HEK293 (cell line): ENCODE measurements around the gene MTLN.

ENCODE experiments used
- CTCF ChIA-PET: fragments of 350-600 bp; formaldehyde crosslinking; extraction: SDS; loops from one replicate; lab custom pipeline; 2021; ENCODE audit warnings: antibody characterized with exemption; lab: Yijun Ruan, JAX
- POLR2A ChIA-PET: fragments of 300-600 bp; formaldehyde crosslinking; extraction: SDS; loops from one replicate; lab custom pipeline; 2020; ENCODE audit warnings: antibody characterized with exemption, inconsistent platforms; lab: Yijun Ruan, JAX
- H3K27ac ChIP-seq: fragments of 200-500 bp; sonication (Bioruptor generic); 2 replicates; pipeline ENCODE4 v1.5.1; 2014; ENCODE audit warnings: low read depth, low read length, control low read depth, inconsistent platforms; ENCODE audit errors: extremely low read depth
- H3K36me3 ChIP-seq, 2 experiments: fragments of 200-500 bp in 1 of 2; sonication (Bioruptor generic) in 1 of 2; 1 replicate in 1 of 2; 2 replicates in 1 of 2; pipeline ENCODE4 v1.5.1; 2014 to 2017; ENCODE audit warnings: inconsistent platforms in 2 of 2, low read length in 2 of 2; ENCODE audit not compliant: control insufficient read depth in 2 of 2, insufficient read depth in 1 of 2
- H3K4me1 ChIP-seq: fragments of 200-500 bp; sonication (Bioruptor generic); 2 replicates; pipeline ENCODE4 v1.5.1; 2014; ENCODE audit warnings: mild to moderate bottlenecking, low read length, inconsistent platforms; ENCODE audit not compliant: control insufficient read depth, insufficient read depth
- H3K4me3 ChIP-seq: 2 replicates; pipeline ENCODE4 v1.5.1; 2011; ENCODE audit warnings: low read depth, mild to moderate bottlenecking, control low read depth, low read length, moderate library complexity
- H3K9me3 ChIP-seq: fragments of 200-500 bp; sonication (Bioruptor generic); 2 replicates; pipeline ENCODE4 v1.5.1; 2014; ENCODE audit warnings: low read depth, low read length, inconsistent platforms; ENCODE audit not compliant: control insufficient read depth, insufficient read depth
- GLI2 ChIP-seq: fragments of 450-650 bp; formaldehyde crosslinking; IDR thresholded peaks from 2 replicates; pipeline ENCODE4; 2017; ENCODE audit warnings: missing biosample characterization, missing genetic modification characterization, low read depth, borderline replicate concordance
- KLF8 ChIP-seq: fragments of 450-650 bp; formaldehyde crosslinking; IDR thresholded peaks from 2 replicates; pipeline ENCODE4 v1.5.1; 2016; ENCODE audit warnings: missing biosample characterization, missing genetic modification characterization
- OSR2 ChIP-seq: fragments of 450-650 bp; formaldehyde crosslinking; IDR thresholded peaks from 2 replicates; pipeline ENCODE4 v1.5.1; 2016; ENCODE audit warnings: missing biosample characterization, missing genetic modification characterization
- SCRT1 ChIP-seq: fragments of 450-650 bp; formaldehyde crosslinking; IDR thresholded peaks from 2 replicates; pipeline ENCODE4 v1.5.1; 2016; ENCODE audit warnings: missing biosample characterization, missing genetic modification characterization, borderline replicate concordance
- SP3 ChIP-seq: fragments of 450-650 bp; formaldehyde crosslinking; IDR thresholded peaks from 2 replicates; pipeline ENCODE4 v1.5.1; 2016; ENCODE audit warnings: missing biosample characterization, missing genetic modification characterization
- YY1 ChIP-seq: fragments of 450-650 bp; formaldehyde crosslinking; IDR thresholded peaks from 2 replicates; pipeline ENCODE4 v1.5.1; 2018; ENCODE audit warnings: missing biosample characterization, missing genetic modification characterization
- ZBTB20 ChIP-seq: fragments of 450-650 bp; formaldehyde crosslinking; IDR thresholded peaks from 2 replicates; pipeline ENCODE4 v1.5.1; 2016; ENCODE audit warnings: missing biosample characterization, missing genetic modification characterization
- ZFP41 ChIP-seq: fragments of 450-650 bp; formaldehyde crosslinking; IDR thresholded peaks from 2 replicates; pipeline ENCODE4 v1.5.1; 2016; ENCODE audit warnings: missing biosample characterization, missing genetic modification characterization, borderline replicate concordance
- ZNF121 ChIP-seq: fragments of 450-650 bp; formaldehyde crosslinking; IDR thresholded peaks from 2 replicates; pipeline ENCODE4 v1.5.1; 2016; ENCODE audit warnings: missing biosample characterization, missing genetic modification characterization
- ZNF133 ChIP-seq: fragments of 450-650 bp; formaldehyde crosslinking; IDR thresholded peaks from 2 replicates; pipeline ENCODE4 v1.5.1; 2016; ENCODE audit warnings: missing biosample characterization, missing genetic modification characterization
- ZNF146 ChIP-seq: fragments of 450-650 bp; formaldehyde crosslinking; IDR thresholded peaks from 2 replicates; pipeline ENCODE4 v1.5.1; 2016; ENCODE audit warnings: missing biosample characterization, missing genetic modification characterization
- ZNF155 ChIP-seq: fragments of 450-650 bp; formaldehyde crosslinking; IDR thresholded peaks from 2 replicates; pipeline ENCODE4 v1.5.1; 2016; ENCODE audit warnings: missing biosample characterization, missing genetic modification characterization
- ZNF175 ChIP-seq: fragments of 450-650 bp; formaldehyde crosslinking; IDR thresholded peaks from 2 replicates; pipeline ENCODE4 v1.5.1; 2016; ENCODE audit warnings: missing biosample characterization, missing genetic modification characterization
- ZNF184 ChIP-seq: fragments of 450-650 bp; IDR thresholded peaks from 2 replicates; pipeline ENCODE4 v1.5.1; 2018; ENCODE audit warnings: missing biosample characterization, mild to moderate bottlenecking, missing genetic modification characterization
- ZNF2 ChIP-seq: fragments of 450-650 bp; formaldehyde crosslinking; IDR thresholded peaks from 2 replicates; pipeline ENCODE4 v1.5.1; 2016; ENCODE audit warnings: missing biosample characterization, missing genetic modification characterization
- ZNF24 ChIP-seq: fragments of 450-650 bp; formaldehyde crosslinking; IDR thresholded peaks from 2 replicates; pipeline ENCODE4 v1.5.1; 2016; ENCODE audit warnings: missing biosample characterization, missing genetic modification characterization
- ZNF266 ChIP-seq: fragments of 450-650 bp; formaldehyde crosslinking; IDR thresholded peaks from 2 replicates; pipeline ENCODE4 v1.5.1; 2016; ENCODE audit warnings: missing biosample characterization, missing genetic modification characterization, low read depth
- ZNF341 ChIP-seq: fragments of 450-650 bp; formaldehyde crosslinking; IDR thresholded peaks from 2 replicates; pipeline ENCODE4; 2016; ENCODE audit warnings: low read depth, missing biosample characterization, missing genetic modification characterization
- ZNF37A ChIP-seq: fragments of 450-650 bp; IDR thresholded peaks from 2 replicates; pipeline ENCODE4 v1.5.1; 2018; ENCODE audit warnings: missing biosample characterization, missing genetic modification characterization
- ZNF416 ChIP-seq: fragments of 450-650 bp; formaldehyde crosslinking; IDR thresholded peaks from 2 replicates; pipeline ENCODE4 v1.5.1; 2016; ENCODE audit warnings: missing biosample characterization, missing genetic modification characterization
- ZNF510 ChIP-seq: fragments of 450-650 bp; formaldehyde crosslinking; IDR thresholded peaks from 2 replicates; pipeline ENCODE4 v1.5.1; 2018; ENCODE audit warnings: mild to moderate bottlenecking, missing genetic modification characterization, missing biosample characterization; ENCODE audit not compliant: insufficient replicate concordance
- ZNF555 ChIP-seq: fragments of 450-650 bp; formaldehyde crosslinking; conservative IDR thresholded peaks from 2 replicates; pipeline ENCODE4 v1.5.1; 2017; ENCODE audit warnings: missing biosample characterization, mild to moderate bottlenecking, missing genetic modification characterization, inconsistent platforms
- ZNF585B ChIP-seq: fragments of 450-650 bp; formaldehyde crosslinking; IDR thresholded peaks from 2 replicates; pipeline ENCODE4 v1.5.1; 2016; ENCODE audit warnings: missing biosample characterization, missing genetic modification characterization
- ZNF621 ChIP-seq: fragments of 450-650 bp; formaldehyde crosslinking; IDR thresholded peaks from 2 replicates; pipeline ENCODE4 v1.5.1; 2017; ENCODE audit warnings: missing biosample characterization, missing genetic modification characterization
- ZNF624 ChIP-seq: fragments of 450-650 bp; formaldehyde crosslinking; IDR thresholded peaks from 2 replicates; pipeline ENCODE4 v1.5.1; 2017; ENCODE audit warnings: missing biosample characterization, missing genetic modification characterization
- ZNF658 ChIP-seq: fragments of 450-650 bp; formaldehyde crosslinking; IDR thresholded peaks from 2 replicates; pipeline ENCODE4; 2016; ENCODE audit warnings: missing biosample characterization, missing genetic modification characterization
- ZNF76 ChIP-seq: fragments of 450-650 bp; formaldehyde crosslinking; IDR thresholded peaks from 2 replicates; pipeline ENCODE4; 2016; ENCODE audit warnings: low read depth, missing biosample characterization, missing genetic modification characterization, borderline replicate concordance
- ZNF776 ChIP-seq: fragments of 450-650 bp; formaldehyde crosslinking; IDR thresholded peaks from 2 replicates; pipeline ENCODE4 v1.5.0; 2017; ENCODE audit warnings: missing biosample characterization, missing genetic modification characterization, borderline replicate concordance
- ZNF777 ChIP-seq: fragments of 450-650 bp; formaldehyde crosslinking; IDR thresholded peaks from 2 replicates; pipeline ENCODE4 v1.5.1; 2017; ENCODE audit warnings: missing biosample characterization, missing genetic modification characterization, borderline replicate concordance
- TF ChIP-seq, protein P1 (sequence below): fragments of 450-650 bp; formaldehyde crosslinking; IDR thresholded peaks from 2 replicates; pipeline ENCODE4 v1.5.1; 2017; ENCODE audit warnings: missing biosample characterization, missing genetic modification characterization
- TF ChIP-seq, protein P2 (sequence below): fragments of 450-650 bp; formaldehyde crosslinking; IDR thresholded peaks from 2 replicates; pipeline ENCODE4 v1.5.1; 2016; ENCODE audit warnings: missing biosample characterization, missing genetic modification characterization
- TF ChIP-seq, protein P3 (sequence below): fragments of 450-650 bp; formaldehyde crosslinking; IDR thresholded peaks from 2 replicates; pipeline ENCODE4 v1.5.1; 2017; ENCODE audit warnings: missing biosample characterization, mild to moderate bottlenecking, missing genetic modification characterization, moderate library complexity
- TF ChIP-seq, protein P4 (sequence below): fragments of 450-650 bp; formaldehyde crosslinking; optimal IDR thresholded peaks from 2 replicates; pipeline ENCODE3; 2016; ENCODE audit warnings: missing biosample characterization, mild to moderate bottlenecking, missing genetic modification characterization
- TF ChIP-seq, protein P5 (sequence below): fragments of 450-650 bp; formaldehyde crosslinking; IDR thresholded peaks from 2 replicates; pipeline ENCODE4 v1.5.1; 2017; ENCODE audit warnings: missing biosample characterization, missing genetic modification characterization

The MTLN gene

DNA sequence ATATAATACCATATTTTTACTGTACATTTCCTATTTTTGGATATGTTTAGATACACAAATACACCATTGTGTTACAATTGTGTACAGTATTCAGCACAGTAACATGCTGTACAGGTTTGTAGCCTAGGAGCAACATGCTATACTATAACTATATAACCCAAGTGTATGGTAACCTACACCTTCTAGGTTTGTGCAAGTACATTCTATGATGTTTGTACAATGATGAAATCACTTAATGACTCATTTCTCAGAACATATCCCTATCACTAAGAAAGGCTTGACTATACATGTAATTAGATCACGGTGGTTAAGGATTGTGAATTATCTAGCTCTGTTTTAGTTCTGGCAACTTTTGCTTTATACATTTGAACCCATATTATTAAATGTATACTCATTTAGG lies 38.8 kb downstream of the MTLN start:
- Histone ChIP-seq H3K36me3 (no peaks in the 10 kb centered on the region), H3K9me3 (no peaks in the 10 kb centered on the region), H3K4me1 (no peaks in the 10 kb centered on the region), H3K4me3 (no peak overlapping the region), H3K27ac (no peak overlapping the region)
- ChIA-PET POLR2A (no interaction called here), CTCF (interaction anchor here (1.0 kb wide), 1 partner anchor 17 kb away, joined by 4 read pairs; no protein-coding TSS in a partner anchor)
- TF ChIP-seq ZNF585B (tag by site-specific recombination) (no peak), ZNF777 (no peak), SP3 (0 out of 2 replicates have a peak, but pooled peaks have one; percentile 12), YY1 (tag by site-specific recombination) (no peak), ZNF266 (tag by site-specific recombination) (no peak), ZNF76 (tag by site-specific recombination) (no peak), ZNF133 (tag by site-specific recombination) (no peak), ZNF341 (tag by site-specific recombination) (no peak), ZNF24 (tag by site-specific recombination) (0 out of 2 replicates have a peak, but pooled peaks have one; percentile 13), ZNF146 (tag by site-specific recombination) (no peak), ZNF621 (no peak), ZNF510 (tag by site-specific recombination) (no peak), KLF8 (tag by site-specific recombination) (0 out of 2 replicates have a peak, but pooled peaks have one; percentile 20), ZNF416 (no peak), ZNF555 (tag by site-specific recombination) (no peak), SCRT1 (tag by site-specific recombination) (no peak), ZNF2 (tag by site-specific recombination) (no peak), ZNF658 (no peak), ZNF184 (no peak), ZNF776 (tag by site-specific recombination) (no peak), ZNF121 (tag by site-specific recombination) (no peak), ZNF175 (no peak), ZFP41 (tag by site-specific recombination) (no peak), ZNF37A (tag by site-specific recombination) (no peak), ZBTB20 (tag by site-specific recombination) (no peak), ZNF155 (tag by site-specific recombination) (no peak), GLI2 (tag by site-specific recombination) (no peak), OSR2 (tag by site-specific recombination) (no peak), ZNF624 (no peak)
- TF ChIP-seq, protein P1, sequence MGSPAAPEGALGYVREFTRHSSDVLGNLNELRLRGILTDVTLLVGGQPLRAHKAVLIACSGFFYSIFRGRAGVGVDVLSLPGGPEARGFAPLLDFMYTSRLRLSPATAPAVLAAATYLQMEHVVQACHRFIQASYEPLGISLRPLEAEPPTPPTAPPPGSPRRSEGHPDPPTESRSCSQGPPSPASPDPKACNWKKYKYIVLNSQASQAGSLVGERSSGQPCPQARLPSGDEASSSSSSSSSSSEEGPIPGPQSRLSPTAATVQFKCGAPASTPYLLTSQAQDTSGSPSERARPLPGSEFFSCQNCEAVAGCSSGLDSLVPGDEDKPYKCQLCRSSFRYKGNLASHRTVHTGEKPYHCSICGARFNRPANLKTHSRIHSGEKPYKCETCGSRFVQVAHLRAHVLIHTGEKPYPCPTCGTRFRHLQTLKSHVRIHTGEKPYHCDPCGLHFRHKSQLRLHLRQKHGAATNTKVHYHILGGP (tag by site-specific recombination): 0 out of 2 replicates have a peak, but pooled peaks have one; percentile 42
- TF ChIP-seq, protein P2, sequence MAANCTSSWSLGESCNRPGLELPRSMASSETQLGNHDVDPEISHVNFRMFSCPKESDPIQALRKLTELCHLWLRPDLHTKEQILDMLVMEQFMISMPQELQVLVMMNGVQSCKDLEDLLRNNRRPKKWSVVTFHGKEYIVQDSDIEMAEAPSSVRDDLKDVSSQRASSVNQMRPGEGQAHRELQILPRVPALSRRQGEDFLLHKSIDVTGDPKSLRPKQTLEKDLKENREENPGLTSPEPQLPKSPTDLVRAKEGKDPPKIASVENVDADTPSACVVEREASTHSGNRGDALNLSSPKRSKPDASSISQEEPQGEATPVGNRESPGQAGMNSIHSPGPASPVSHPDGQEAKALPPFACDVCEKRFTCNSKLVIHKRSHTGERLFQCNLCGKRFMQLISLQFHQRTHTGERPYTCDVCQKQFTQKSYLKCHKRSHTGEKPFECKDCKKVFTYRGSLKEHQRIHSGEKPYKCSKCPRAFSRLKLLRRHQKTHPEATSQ (tag by site-specific recombination): no peak
- TF ChIP-seq, protein P3, sequence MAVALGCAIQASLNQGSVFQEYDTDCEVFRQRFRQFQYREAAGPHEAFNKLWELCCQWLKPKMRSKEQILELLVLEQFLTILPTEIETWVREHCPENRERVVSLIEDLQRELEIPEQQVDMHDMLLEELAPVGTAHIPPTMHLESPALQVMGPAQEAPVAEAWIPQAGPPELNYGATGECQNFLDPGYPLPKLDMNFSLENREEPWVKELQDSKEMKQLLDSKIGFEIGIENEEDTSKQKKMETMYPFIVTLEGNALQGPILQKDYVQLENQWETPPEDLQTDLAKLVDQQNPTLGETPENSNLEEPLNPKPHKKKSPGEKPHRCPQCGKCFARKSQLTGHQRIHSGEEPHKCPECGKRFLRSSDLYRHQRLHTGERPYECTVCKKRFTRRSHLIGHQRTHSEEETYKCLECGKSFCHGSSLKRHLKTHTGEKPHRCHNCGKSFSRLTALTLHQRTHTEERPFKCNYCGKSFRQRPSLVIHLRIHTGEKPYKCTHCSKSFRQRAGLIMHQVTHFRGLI (tag by site-specific recombination): no peak
- TF ChIP-seq, protein P4, sequence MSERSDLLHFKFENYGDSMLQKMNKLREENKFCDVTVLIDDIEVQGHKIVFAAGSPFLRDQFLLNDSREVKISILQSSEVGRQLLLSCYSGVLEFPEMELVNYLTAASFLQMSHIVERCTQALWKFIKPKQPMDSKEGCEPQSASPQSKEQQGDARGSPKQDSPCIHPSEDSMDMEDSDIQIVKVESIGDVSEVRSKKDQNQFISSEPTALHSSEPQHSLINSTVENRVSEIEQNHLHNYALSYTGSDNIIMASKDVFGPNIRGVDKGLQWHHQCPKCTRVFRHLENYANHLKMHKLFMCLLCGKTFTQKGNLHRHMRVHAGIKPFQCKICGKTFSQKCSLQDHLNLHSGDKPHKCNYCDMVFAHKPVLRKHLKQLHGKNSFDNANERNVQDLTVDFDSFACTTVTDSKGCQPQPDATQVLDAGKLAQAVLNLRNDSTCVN: no peak
- TF ChIP-seq, protein P5, sequence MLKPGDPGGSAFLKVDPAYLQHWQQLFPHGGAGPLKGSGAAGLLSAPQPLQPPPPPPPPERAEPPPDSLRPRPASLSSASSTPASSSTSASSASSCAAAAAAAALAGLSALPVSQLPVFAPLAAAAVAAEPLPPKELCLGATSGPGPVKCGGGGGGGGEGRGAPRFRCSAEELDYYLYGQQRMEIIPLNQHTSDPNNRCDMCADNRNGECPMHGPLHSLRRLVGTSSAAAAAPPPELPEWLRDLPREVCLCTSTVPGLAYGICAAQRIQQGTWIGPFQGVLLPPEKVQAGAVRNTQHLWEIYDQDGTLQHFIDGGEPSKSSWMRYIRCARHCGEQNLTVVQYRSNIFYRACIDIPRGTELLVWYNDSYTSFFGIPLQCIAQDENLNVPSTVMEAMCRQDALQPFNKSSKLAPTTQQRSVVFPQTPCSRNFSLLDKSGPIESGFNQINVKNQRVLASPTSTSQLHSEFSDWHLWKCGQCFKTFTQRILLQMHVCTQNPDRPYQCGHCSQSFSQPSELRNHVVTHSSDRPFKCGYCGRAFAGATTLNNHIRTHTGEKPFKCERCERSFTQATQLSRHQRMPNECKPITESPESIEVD (tag by site-specific recombination): no peak
